GM12878 (cell line): ENCODE results near the gene SMC5. TPM values are rescaled to one million over a fixed set of nuclear protein-coding genes. Genes with fewer than 3 reads are reported as not detected.

Experiments
- ATAC-seq: fragments of 200-7000 bp; cut with Tn5 transposase; 3 replicates; pipeline ENCODE4 v1.9.1; 2020; ENCODE audit warnings: mild to moderate bottlenecking, moderate library complexity
- BruUV-seq: library from RNA; stranded (reverse); fragments of 400-500 nt; replicated peaks from 2 replicates; lab custom pipeline; 2021; lab: Mats Ljungman, UMichigan
- CTCF ChIA-PET: fragments of 300-600 bp; sonication (Branson Sonifier 250); formaldehyde crosslinking; extraction: SDS; loops from one replicate; lab custom pipeline; 2021; ENCODE audit warnings: inconsistent platforms; lab: Yijun Ruan, JAX
- POLR2A ChIA-PET: fragments of 350-600 bp; formaldehyde crosslinking; extraction: SDS; loops from one replicate; lab custom pipeline; 2021; ENCODE audit warnings: inconsistent platforms; lab: Charles Lee
- RAD21 ChIA-PET: fragments of 300-600 bp; sonication (Branson Sonifier 250); formaldehyde crosslinking; loops from one replicate; lab custom pipeline; 2023; ENCODE audit warnings: antibody characterized with exemption; ENCODE audit not compliant: unreplicated experiment; lab: Charles Lee
- SMC1A ChIA-PET: fragments of 300-600 bp; sonication (Branson Sonifier 250); formaldehyde crosslinking; loops from one replicate; lab custom pipeline; 2023; ENCODE audit not compliant: unreplicated experiment, uncharacterized antibody; lab: Charles Lee
- DNase-seq: peaks from one replicate; pipeline ENCODE4 v3.0.0-alpha.2; 2011; ENCODE audit warnings: low read depth, low spot score
- FAIRE-seq: peaks from 3 replicates; lab custom pipeline; 2011; peaks lifted over from hg19 to GRCh38; lab: Jason Lieb, UNC
- H2AFZ ChIP-seq: 2 replicates; pipeline ENCODE4 v1.6.0; 2011; ENCODE audit warnings: low read depth, low read length, control low read depth; ENCODE audit not compliant: control insufficient read depth
- H3K27ac ChIP-seq: 2 replicates; pipeline ENCODE4 v1.5.1; 2011; ENCODE audit warnings: control low read depth; ENCODE audit not compliant: control insufficient read depth, insufficient read depth
- H3K27me3 ChIP-seq, 2 experiments: replicated peaks in 1 of 2; 2 replicates each; pipeline versions ENCODE4 v1.6.0 to v1.6.1; 2011; ENCODE audit warnings: low read length in 1 of 2; ENCODE audit not compliant: control insufficient read depth in 2 of 2, insufficient read depth in 2 of 2
- H3K36me3 ChIP-seq, 2 experiments: 2 replicates each; pipeline ENCODE4 v1.5.1; 2011; ENCODE audit warnings: low read length in 1 of 2; ENCODE audit not compliant: control insufficient read depth in 2 of 2, insufficient read depth in 2 of 2
- H3K4me1 ChIP-seq: 2 replicates; pipeline ENCODE4 v1.6.1; 2011; ENCODE audit warnings: mild to moderate bottlenecking, low read length, moderate library complexity, mixed read lengths; ENCODE audit not compliant: control insufficient read depth, insufficient read depth
- H3K4me2 ChIP-seq: 2 replicates; pipeline ENCODE4 v1.6.0; 2011; ENCODE audit warnings: control low read depth; ENCODE audit not compliant: control insufficient read depth, insufficient read depth
- H3K4me3 ChIP-seq: fragments of 200-600 bp; sonication (generic); 2 replicates; pipeline ENCODE4 v1.5.1; 2016
- H3K79me2 ChIP-seq: 2 replicates; pipeline ENCODE4 v1.6.0; 2011; ENCODE audit warnings: low read length; ENCODE audit not compliant: control insufficient read depth, insufficient read depth
- H3K9ac ChIP-seq: 2 replicates; pipeline ENCODE4 v1.8.0; 2011; ENCODE audit warnings: low read length, control low read depth, mixed read lengths; ENCODE audit not compliant: control insufficient read depth, insufficient read depth
- H3K9me3 ChIP-seq: replicated peaks from 3 replicates; pipeline ENCODE4 v1.5.1; 2011; ENCODE audit warnings: mild to moderate bottlenecking, low read length; ENCODE audit not compliant: control insufficient read depth, insufficient read depth
- H4K20me1 ChIP-seq: 2 replicates; pipeline ENCODE4 v1.6.0; 2011; ENCODE audit not compliant: control insufficient read depth, insufficient read depth
- CEBPB ChIP-seq, 2 experiments: fragments of 150-350 bp in 1 of 2; IDR thresholded peaks; 2 replicates each; pipeline ENCODE4 v1.6.1; 2012 to 2014; ENCODE audit warnings: low read depth in 2 of 2, low read length in 2 of 2, borderline replicate concordance in 1 of 2, inconsistent platforms in 1 of 2
- GATAD2B ChIP-seq: fragments of 450-650 bp; conservative IDR thresholded peaks from 2 replicates; pipeline ENCODE4 v1.6.1; 2017; ENCODE audit warnings: low read depth, mild to moderate bottlenecking, moderate library complexity
- IRF4 ChIP-seq: IDR thresholded peaks from 2 replicates; pipeline ENCODE4 v1.6.1; 2011; ENCODE audit warnings: low read depth, low read length
- RB1 ChIP-seq: fragments of 450-650 bp; formaldehyde crosslinking; IDR thresholded peaks from 2 replicates; pipeline ENCODE4 v1.6.1; 2017; ENCODE audit warnings: mild to moderate bottlenecking, borderline replicate concordance
- RELB ChIP-seq: fragments of 450-650 bp; IDR thresholded peaks from 2 replicates; pipeline ENCODE4 v1.6.1; 2017; ENCODE audit warnings: low read depth, mild to moderate bottlenecking, moderate library complexity
- RUNX3 ChIP-seq: IDR thresholded peaks from 2 replicates; pipeline ENCODE4 v1.6.1; 2012; ENCODE audit warnings: low read length, inconsistent platforms
- SMAD5 ChIP-seq: IDR thresholded peaks from 2 replicates; pipeline ENCODE4 v1.6.1; 2016; ENCODE audit warnings: antibody characterized with exemption, low read depth
- ZNF622 ChIP-seq: fragments of 450-650 bp; IDR thresholded peaks from 2 replicates; pipeline ENCODE4 v1.6.1; 2017; ENCODE audit warnings: mild to moderate bottlenecking, inconsistent platforms
- in situ Hi-C: fragments of 300-500 bp; cut with MboI; formaldehyde crosslinking; loops from 9 replicates; pipeline ENCODE4 v1.14.3; 2018; ENCODE audit warnings: mixed read lengths
- intact Hi-C: fragments of 100-400 bp; cut with micrococcal nuclease; formaldehyde crosslinking; loops from one replicate; pipeline ENCODE4 v1.14.2; 2022; ENCODE audit not compliant: unreplicated experiment
- polyA plus RNA-seq, 11 experiments: library from polyadenylated mRNA; depleted of rRNA in 4 of 11; unstranded in 6 of 11; stranded (reverse) in 5 of 11; fragments of >200 nt; fragmentation: Nextera tagmentation in 4 of 11; fragmentation: Illumina TruSeq in 1 of 11; extraction: Ambion mirVana in 4 of 11; extraction: Trizol in 1 of 11; gene quantifications; 1 replicate in 1 of 11; 2 replicates in 10 of 11; pipeline versions ENCODE4 v1.2.1 to v1.2.3, GENCODE V29; 2011 to 2016; ENCODE audit warnings: inconsistent platforms in 2 of 11, missing spikeins in 2 of 11, low read depth in 1 of 11
- total RNA-seq, 4 experiments: library from RNA; depleted of rRNA in 3 of 4; stranded (reverse); fragments of >200 nt in 3 of 4; fragmentation: Illumina TruSeq in 1 of 4; extraction: Trizol in 1 of 4; gene quantifications; 2 replicates each; pipeline versions ENCODE4 v1.2.1 to v1.2.3, GENCODE V29; 2013 to 2021
- TF ChIP-seq, protein P1 (sequence below): fragments of 450-650 bp; conservative IDR thresholded peaks from 2 replicates; pipeline ENCODE4 v1.6.1; 2017; ENCODE audit warnings: mild to moderate bottlenecking, moderate library complexity

The SMC5 gene
- total and polyA plus RNA-seq, 10 of the 15 experiments (the other 5 are each of a cell fraction or from before 2014, with no cell fraction given), result 6.5 to 47.1 (median 22.9) TPM

DNA sequence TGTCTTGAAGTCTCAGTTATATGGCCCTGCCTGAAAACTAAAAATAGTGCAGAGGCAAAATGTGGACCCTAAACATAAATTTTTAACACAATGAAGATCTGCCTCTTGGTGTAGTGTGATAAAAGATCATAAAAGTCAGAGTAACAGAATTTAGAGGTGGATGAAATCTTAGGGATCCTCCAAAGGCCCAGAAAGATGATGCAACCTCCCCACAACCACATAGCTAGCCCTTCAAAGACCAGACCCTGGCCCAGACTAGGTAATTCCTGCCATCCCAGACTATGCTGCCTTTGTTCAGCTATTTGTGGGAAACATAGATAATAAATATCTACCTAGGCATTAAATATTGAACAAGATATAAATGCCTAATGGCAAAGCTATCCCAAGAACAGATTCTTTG, 140.4 kb downstream of the SMC5 start:
- Histone ChIP-seq H4K20me1 (no peaks in the 10 kb centered on the region), H3K4me2 (no peak overlapping the region), H3K36me3 (no peaks in the 10 kb centered on the region), H2AFZ (no peak overlapping the region), H3K4me3 (no peak overlapping the region), H3K27me3 (no peaks in the 10 kb centered on the region), H3K9me3 (no peaks in the 10 kb centered on the region), H3K79me2 (no peaks in the 10 kb centered on the region), H3K9ac (no peak overlapping the region), H3K4me1 (peaks cover 13% of the 10 kb centered on the region), H3K27ac (no peak overlapping the region)
- ChIA-PET RAD21 (interaction anchor here (1.4 kb wide), 1 partner anchor 9 kb away, joined by 3 read pairs; no protein-coding TSS in a partner anchor), POLR2A (interaction anchor here (0.9 kb wide), 2 partner anchors 11 to 19 kb away, joined by 3 read pairs; no protein-coding TSS in a partner anchor), SMC1A (interaction anchor here (0.6 to 4.2 kb wide), 10 partner anchors 9 to 203 kb away, joined by 3 to 17 read pairs (median 4); partner anchors contain the start of gene KLF9), CTCF (interaction anchor here (0.6 to 1.5 kb wide), 5 partner anchors 9 to 203 kb away, joined by 3 to 5 read pairs (median 4); partner anchors contain the start of gene KLF9)
- no peak for TF ChIP-seq SMAD5
- TF ChIP-seq RUNX3, result no peak
- TF ChIP-seq CEBPB (IDR thresholded peaks at IDR 0.05; ENCODE audit: borderline replicate concordance in 1 of 2, low read depth in 2 of 2, low read length in 2 of 2), result no peak
- TF ChIP-seq GATAD2B, result no peak
- TF ChIP-seq RELB, result no peak
- no peak for TF ChIP-seq ZNF622
- no peak for TF ChIP-seq RB1
- TF ChIP-seq, protein P1, sequence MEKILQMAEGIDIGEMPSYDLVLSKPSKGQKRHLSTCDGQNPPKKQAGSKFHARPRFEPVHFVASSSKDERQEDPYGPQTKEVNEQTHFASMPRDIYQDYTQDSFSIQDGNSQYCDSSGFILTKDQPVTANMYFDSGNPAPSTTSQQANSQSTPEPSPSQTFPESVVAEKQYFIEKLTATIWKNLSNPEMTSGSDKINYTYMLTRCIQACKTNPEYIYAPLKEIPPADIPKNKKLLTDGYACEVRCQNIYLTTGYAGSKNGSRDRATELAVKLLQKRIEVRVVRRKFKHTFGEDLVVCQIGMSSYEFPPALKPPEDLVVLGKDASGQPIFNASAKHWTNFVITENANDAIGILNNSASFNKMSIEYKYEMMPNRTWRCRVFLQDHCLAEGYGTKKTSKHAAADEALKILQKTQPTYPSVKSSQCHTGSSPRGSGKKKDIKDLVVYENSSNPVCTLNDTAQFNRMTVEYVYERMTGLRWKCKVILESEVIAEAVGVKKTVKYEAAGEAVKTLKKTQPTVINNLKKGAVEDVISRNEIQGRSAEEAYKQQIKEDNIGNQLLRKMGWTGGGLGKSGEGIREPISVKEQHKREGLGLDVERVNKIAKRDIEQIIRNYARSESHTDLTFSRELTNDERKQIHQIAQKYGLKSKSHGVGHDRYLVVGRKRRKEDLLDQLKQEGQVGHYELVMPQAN, result no peak
- no peak for TF ChIP-seq IRF4
- in situ Hi-C loops (loop anchor here (5.0 kb wide), 1 partner anchor 47 kb away; no protein-coding TSS in a partner anchor), intact Hi-C loops (no loop called here)
- no peak for ATAC-seq
- FAIRE-seq, result no peak
- no TSS peak for BruUV-seq
- DNase-seq, result no peak
